Measurements from ENCODE around the gene IFITM5. TPM values are rescaled to one million over a fixed set of nuclear protein-coding genes. Genes with fewer than 3 reads are reported as not detected.
"Not testable (repeated sequence)": the region's sequence is repeated elsewhere in the genome, so short reads cannot be mapped to it uniquely, and the experiment has no call there.

The IFITM5 gene
- total RNA-seq, 2 experiments from 2014 or later, result not detected

DNA sequence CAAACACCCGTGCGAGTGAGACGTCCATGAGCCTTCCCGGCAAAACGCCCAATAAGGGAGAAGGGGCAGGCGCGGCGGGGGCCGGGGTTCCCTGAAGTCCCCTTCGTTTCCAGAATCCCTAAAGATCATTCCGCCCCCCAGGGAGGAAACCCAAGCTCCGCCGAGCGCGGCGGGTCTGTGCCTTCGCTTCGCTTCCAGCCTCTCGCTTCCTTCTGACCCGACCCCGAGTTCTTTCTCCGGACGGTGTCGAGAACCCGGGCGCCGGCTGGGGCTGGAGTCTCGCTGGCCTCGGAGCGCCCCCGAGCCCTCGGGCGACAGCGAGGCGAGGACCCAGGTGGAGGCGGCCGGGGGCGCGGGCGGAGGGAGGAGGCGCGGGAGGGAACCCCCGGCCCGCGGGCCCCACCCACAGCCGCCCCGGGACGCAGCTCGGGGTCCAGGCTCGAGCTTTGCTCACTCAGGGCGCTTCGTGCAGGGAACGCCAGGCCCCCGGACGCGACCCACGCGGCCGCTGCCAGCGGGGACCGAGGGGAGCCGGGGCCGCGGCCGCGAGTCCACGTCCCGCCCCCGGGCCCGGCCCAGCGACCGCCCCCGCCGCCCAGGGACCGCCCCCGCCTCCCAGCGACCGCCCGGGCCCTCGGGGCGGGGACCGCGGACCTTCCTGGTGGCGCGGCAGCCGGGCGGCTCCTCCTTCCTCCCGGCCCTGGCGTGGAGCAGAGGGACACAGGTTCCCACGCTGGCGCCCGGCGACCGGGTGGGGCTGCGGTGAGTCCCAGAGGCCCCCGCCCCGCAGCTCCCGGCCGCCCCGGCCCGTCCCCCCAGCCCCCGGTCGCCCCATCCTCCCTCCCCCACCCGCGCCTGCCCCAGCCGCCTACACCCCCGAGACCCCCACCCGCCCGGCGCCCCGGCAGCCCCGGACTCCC, 10.6 kb downstream of the IFITM5 start, which contains the start of gene PGGHG:
TSS of gene PGGHG (plus strand) at position 649 of the 920 bp plus-strand sequence. CDS start 691 bp downstream, outside the sequence.
- peak within 1 kb of the TSS; percentile 80 for H3K27ac Mint-ChIP-seq
- peak within 1 kb of the TSS; percentile 95 for H3K4me3 Mint-ChIP-seq
- H3K4me1 Mint-ChIP-seq, result peaks cover 35% of the 10 kb centered on the region
- ChIA-PET POLR2A (interaction anchor here (0.8 to 3.8 kb wide), 15 partner anchors 11 to 247 kb away, joined by 3 to 42 read pairs (median 6); partner anchors contain the start of genes HRAS, IFITM2, NLRP6 and PSMD13), CTCF (no interaction called here)
- peak; percentile 71 for DNase-seq
- H3K36me3 Mint-ChIP-seq (ENCODE audit: low read depth), result peaks cover 15% of the 10 kb centered on the region
- peaks cover 8% of the 10 kb centered on the region for H3K27me3 Mint-ChIP-seq
- H3K9me3 Mint-ChIP-seq, result no peaks in the 10 kb centered on the region

DNA sequence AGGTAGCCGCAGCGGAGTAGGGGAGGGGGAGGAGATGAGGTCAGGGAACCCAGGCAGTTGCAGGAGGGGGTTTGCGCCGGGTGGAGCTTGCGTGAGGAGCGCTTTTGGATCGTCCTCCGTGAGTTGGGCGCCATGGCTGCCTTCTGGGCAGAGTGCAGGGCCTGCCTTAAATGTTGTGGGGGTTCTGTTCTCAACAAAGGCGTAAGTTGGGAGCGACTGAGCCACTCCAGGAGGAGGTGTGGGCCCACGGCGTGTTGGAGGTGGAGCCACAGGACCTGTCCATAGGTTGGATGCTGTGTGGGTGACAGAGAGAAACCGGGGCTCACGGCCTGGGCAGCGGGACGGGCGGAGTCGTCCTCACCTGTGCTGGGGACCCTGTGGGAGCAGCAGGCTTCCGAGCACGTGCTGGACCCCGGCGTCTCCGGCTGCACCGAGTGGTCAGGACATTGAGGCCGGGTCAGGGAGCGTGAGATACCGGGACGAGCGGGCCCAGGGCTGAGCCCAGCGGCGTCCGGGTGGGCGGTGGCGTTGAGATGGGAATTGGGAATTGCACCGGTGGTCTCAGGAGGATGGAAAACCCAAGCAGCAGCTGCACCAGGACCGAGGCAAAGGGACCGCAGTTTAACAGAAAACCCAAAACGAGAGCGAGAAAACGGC, 11.4 kb downstream of the IFITM5 start:
- peak overlapping the region; percentile 95 for H3K4me3 Mint-ChIP-seq
- H3K27me3 Mint-ChIP-seq, result peaks cover 14% of the 10 kb centered on the region
- POLR2A ChIA-PET, result interaction anchor here (0.8 to 3.8 kb wide), 17 partner anchors 10 to 248 kb away, joined by 3 to 42 read pairs (median 5); partner anchors contain the start of genes HRAS, IFITM2, NLRP6 and PSMD13
- peaks cover 15% of the 10 kb centered on the region for H3K36me3 Mint-ChIP-seq (ENCODE audit: low read depth)
- peak overlapping the region; percentile 80 for H3K27ac Mint-ChIP-seq
- H3K4me1 Mint-ChIP-seq, result peaks cover 36% of the 10 kb centered on the region
- CTCF ChIA-PET, result interaction anchor here (1.2 kb wide), 1 partner anchor 37 kb away, joined by 4 read pairs; no protein-coding TSS in a partner anchor
- peak; percentile 61 for DNase-seq
- no peaks in the 10 kb centered on the region for H3K9me3 Mint-ChIP-seq

DNA sequence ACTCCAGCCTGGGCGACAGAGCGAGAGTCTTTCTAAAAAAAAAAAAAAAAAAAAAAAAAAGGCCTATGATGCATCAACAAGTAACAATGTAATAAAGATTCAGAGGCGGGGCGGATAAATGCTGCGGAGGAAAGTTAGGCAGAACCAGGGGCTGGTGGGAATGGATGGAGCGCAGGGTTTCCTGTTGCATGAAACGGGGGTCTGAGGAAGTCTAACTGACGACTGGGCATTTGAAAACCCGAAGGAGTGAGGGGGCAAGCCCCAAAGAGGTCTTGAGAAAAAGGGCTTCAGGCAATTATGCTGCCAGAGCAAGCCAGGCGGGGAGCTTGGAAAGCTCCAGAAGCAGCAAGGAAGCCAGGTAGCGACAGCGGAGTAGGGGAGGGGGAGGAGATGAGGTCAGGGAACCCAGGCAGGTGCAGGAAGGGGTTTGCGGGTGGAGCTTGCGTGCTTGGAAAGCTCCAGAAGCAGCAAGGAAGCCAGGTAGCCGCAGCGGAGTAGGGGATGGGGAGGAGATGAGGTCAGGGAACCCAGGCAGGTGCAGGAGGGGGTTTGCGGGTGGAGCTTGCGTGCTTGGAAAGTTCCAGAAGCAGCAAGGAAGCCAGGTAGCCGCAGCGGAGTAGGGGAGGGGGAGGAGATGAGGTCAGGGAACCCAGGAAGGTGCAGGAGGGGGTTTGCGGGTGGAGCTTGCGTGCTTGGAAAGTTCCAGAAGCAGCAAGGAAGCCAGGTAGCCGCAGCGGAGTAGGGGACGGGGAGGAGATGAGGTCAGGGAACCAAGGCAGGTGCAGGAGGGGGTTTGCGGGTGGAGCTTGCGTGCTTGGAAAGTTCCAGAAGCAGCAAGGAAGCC, 12.1 kb downstream of the IFITM5 start:
- H3K9me3 Mint-ChIP-seq, result not testable (repeated sequence)
- ChIA-PET POLR2A (interaction anchor here (1.2 to 3.8 kb wide), 12 partner anchors 9 to 219 kb away, joined by 4 to 42 read pairs (median 6); partner anchors contain the start of genes IFITM2, NLRP6, PSMD13 and RNH1), CTCF (interaction anchor here (1.2 kb wide), 1 partner anchor 37 kb away, joined by 4 read pairs; no protein-coding TSS in a partner anchor)
- Mint-ChIP-seq H3K27me3 (peaks cover 21% of the 10 kb centered on the region), H3K36me3 (ENCODE audit: low read depth) (peaks cover 18% of the 10 kb centered on the region), H3K27ac (peak overlapping the region; percentile 80), H3K4me1 (peaks cover 44% of the 10 kb centered on the region), H3K4me3 (peak overlapping the region; percentile 95)
- DNase-seq, result peak; percentile 72

DNA sequence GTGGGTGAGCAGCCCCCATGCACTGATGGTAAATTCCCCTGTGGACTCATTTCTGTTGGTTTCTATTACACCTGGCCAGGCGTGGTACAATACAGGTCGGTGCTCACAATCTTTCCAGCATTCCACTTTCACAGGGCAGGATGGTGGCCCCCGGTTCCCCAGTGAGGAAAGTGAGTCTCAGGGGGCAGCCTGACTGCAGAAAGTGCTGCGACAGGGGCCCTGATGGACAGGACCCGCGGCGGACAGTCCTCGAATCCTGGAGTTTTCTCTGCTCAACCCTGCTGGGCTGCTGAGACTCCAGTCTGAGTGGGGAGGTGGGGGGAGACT, 13.5 kb downstream of the IFITM5 start:
- Mint-ChIP-seq H3K36me3 (ENCODE audit: low read depth) (peaks cover 15% of the 10 kb centered on the region), H3K4me3 (no peak overlapping the region), H3K27me3 (peaks cover 35% of the 10 kb centered on the region), H3K9me3 (no peaks in the 10 kb centered on the region), H3K27ac (no peak overlapping the region), H3K4me1 (peaks cover 50% of the 10 kb centered on the region)
- DNase-seq, result peak; percentile 15
- POLR2A ChIA-PET, result interaction anchor here (3.3 kb wide), 1 partner anchor 18 kb away, joined by 32 read pairs; no protein-coding TSS in a partner anchor
- CTCF ChIA-PET, result interaction anchor here (1.3 kb wide), 1 partner anchor 17 kb away, joined by 3 read pairs; no protein-coding TSS in a partner anchor

DNA sequence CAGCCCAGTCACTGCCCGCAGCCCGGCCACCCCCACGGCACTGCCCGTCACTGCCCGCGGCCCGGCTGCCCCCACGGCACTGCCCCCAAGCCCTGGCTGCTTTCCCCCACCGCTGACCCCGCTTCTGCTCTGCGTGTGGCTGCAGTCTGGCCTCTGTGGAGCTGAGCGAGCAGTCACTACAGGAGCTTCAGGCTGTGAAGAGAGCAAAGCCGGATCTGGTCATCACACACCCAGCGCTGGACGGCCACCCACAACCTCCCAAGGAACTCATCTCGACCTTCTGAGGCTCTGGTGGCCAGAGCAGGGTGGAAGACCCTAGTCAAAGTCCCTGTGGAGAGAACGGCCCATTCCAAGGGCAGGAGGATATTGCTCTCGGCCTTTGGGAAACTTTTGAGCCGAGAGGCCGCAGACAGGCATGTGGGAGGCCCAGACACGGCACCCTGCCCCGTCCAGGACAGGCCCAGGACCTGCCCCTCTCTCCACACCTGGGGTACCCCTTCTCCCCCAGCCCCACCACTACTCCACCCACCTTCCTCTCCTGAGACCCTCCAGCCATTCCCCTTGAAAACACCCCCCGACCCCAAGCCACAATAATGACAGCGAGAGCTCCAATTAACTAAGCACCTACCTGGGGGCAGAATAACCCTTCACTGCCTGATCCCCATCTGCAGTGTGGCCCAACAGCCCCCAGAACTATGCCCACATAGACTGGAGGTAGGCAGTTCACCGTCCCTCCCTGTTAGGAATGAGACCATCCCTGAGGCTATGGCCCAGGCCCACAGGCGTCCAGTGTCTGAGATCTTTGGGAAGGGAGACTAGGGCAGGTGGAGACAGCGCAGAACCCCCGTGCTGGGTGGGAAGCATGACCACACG, 14.1 kb downstream of the IFITM5 start:
- ChIA-PET POLR2A (interaction anchor here (1.0 to 8.1 kb wide), 2 partner anchors 14 to 17 kb away, joined by 3 to 75 read pairs; no protein-coding TSS in a partner anchor), CTCF (interaction anchor here (1.3 kb wide), 1 partner anchor 17 kb away, joined by 3 read pairs; no protein-coding TSS in a partner anchor)
- H3K9me3 Mint-ChIP-seq, result no peaks in the 10 kb centered on the region
- no peak overlapping the region for H3K4me3 Mint-ChIP-seq
- H3K27ac Mint-ChIP-seq, result no peak overlapping the region
- H3K4me1 Mint-ChIP-seq, result peaks cover 48% of the 10 kb centered on the region
- DNase-seq, result peak; percentile 13
- peaks cover 14% of the 10 kb centered on the region for H3K36me3 Mint-ChIP-seq (ENCODE audit: low read depth)
- peaks cover 37% of the 10 kb centered on the region for H3K27me3 Mint-ChIP-seq

DNA sequence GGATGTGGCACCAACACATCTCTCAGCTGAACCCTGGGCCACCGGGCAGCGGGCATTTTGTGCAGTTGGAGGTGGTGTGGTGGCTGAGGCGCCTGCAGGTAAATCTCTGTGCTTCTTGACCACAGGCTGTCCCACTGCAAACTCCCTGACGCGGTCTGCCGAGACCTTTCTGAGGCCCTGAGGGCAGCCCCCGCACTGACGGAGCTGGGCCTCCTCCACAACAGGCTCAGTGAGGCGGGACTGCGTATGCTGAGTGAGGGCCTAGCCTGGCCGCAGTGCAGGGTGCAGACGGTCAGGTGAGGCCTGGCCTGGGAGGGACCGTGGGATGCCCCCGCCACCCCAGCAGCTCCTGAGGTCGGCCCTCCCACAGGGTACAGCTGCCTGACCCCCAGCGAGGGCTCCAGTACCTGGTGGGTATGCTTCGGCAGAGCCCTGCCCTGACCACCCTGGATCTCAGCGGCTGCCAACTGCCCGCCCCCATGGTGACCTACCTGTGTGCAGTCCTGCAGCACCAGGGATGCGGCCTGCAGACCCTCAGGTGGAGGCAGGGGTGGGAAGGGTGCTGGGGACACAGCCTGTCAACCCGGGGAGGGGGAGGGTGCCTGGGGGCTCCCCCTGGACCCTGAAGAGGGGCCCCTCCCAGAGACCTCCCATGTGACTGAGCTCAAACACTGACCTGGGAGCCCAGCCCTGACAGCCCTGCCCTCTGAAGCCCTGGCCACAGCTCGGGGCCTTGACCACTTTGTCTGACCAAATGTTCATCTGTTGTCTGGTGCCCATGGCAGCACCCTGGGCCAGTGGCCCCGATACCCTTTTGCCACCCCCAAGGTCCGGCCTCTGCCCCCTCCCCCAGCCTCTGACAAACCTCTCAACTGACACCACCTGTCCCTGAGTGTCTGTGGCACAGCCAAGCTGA, 15.0 kb downstream of the IFITM5 start:
- Mint-ChIP-seq H3K9me3 (no peaks in the 10 kb centered on the region), H3K27ac (no peak overlapping the region), H3K4me1 (peaks cover 47% of the 10 kb centered on the region), H3K27me3 (peaks cover 39% of the 10 kb centered on the region), H3K36me3 (ENCODE audit: low read depth) (peaks cover 14% of the 10 kb centered on the region), H3K4me3 (no peak overlapping the region)
- DNase-seq, result peak; percentile 15
- ChIA-PET CTCF (interaction anchor here (0.8 kb wide), 2 partner anchors 33 to 82 kb away, joined by 3 read pairs; no protein-coding TSS in a partner anchor), POLR2A (interaction anchor here (1.0 to 8.1 kb wide), 3 partner anchors 13 to 77 kb away, joined by 3 to 75 read pairs (median 4); partner anchors contain the start of genes BET1L and RIC8A)

DNA sequence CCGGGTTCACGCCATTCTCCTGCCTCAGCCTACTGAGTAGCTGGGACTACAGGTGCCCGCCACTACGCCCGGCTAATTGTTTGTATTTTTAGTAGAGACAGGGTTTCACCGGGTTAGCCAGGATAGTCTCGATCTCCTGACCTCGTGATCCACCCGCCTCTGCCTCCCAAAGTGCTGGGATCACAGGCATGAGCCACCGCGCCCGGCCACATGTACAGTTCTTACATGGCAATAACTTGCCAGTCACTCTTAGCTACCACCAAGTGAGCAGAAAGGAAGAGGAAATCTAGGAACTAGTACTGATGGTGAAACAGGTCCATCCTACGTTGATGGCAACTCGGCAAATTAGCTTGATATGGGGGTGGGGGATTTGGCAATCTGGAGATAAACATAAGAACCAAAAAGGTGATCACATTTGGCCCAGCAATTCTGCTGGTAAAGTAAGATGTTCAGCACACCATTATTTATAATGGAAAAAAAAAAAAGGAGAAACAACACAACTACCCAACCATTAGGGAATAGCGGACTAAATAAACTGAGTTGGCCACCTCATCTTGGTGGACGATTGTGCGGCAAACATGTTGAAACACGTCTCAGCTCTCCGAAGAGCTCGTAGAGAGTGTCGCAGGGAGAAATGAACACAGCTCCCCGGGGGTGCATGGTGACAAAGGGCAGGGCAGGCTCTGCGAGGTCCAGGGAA, 15.8 kb downstream of the IFITM5 start:
- POLR2A ChIA-PET, result interaction anchor here (1.7 to 8.1 kb wide), 2 partner anchors 16 to 76 kb away, joined by 4 to 75 read pairs; partner anchors contain the start of genes BET1L and RIC8A
- Mint-ChIP-seq H3K4me1 (peaks cover 50% of the 10 kb centered on the region), H3K27ac (no peak overlapping the region), H3K4me3 (no peak overlapping the region), H3K9me3 (no peaks in the 10 kb centered on the region), H3K36me3 (ENCODE audit: low read depth) (peaks cover 16% of the 10 kb centered on the region), H3K27me3 (peaks cover 41% of the 10 kb centered on the region)
- CTCF ChIA-PET, result interaction anchor here (0.8 kb wide), 2 partner anchors 32 to 82 kb away, joined by 3 read pairs; no protein-coding TSS in a partner anchor
- DNase-seq, result peak; percentile 6

DNA sequence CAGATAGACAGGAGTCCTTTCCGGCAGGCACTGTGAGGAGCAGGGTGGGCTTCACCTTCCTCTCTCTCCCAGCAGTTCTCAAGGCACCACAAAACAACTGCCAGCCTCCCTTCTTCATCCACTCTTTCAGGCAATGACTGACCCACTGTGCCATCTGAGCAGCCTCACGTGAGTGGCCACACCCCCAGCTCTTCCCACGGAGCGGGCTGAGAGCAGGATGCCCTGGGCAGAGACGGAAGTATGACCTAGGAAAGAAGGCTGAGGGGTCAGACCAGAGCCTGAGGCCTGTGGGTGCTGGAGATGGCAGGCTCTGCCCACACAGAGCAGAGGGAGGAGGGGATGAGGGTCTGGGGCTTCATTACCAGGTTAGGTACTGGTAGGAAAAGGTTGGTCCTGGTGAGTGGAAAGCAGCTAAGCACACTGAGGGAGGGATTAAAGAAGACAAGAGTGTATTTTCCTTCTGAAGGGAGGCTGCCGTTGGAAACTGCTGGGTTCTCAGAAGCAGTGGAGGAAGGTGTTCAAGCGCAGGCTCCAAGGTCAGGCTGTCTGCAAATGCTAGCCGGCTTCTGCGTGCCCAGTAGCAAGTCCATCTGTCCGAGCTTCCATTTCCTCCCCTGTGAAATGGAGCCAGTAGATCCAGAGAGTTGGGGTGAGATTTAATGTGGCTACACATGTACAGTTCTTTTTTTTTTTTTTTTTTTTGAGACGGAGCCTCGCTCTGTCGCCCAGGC, 16.5 kb downstream of the IFITM5 start:
- Mint-ChIP-seq H3K36me3 (ENCODE audit: low read depth) (peaks cover 12% of the 10 kb centered on the region), H3K27me3 (peaks cover 49% of the 10 kb centered on the region), H3K9me3 (peaks cover under 1% of the 10 kb centered on the region), H3K4me3 (peak overlapping the region; percentile 66), H3K4me1 (peaks cover 52% of the 10 kb centered on the region), H3K27ac (no peak overlapping the region)
- CTCF ChIA-PET, result interaction anchor here (0.8 kb wide), 1 partner anchor 31 kb away, joined by 3 read pairs; no protein-coding TSS in a partner anchor
- POLR2A ChIA-PET, result interaction anchor here (1.0 to 8.1 kb wide), 3 partner anchors 15 to 76 kb away, joined by 3 to 75 read pairs (median 4); partner anchors contain the start of genes BET1L and RIC8A
- peak; percentile 11 for DNase-seq

DNA sequence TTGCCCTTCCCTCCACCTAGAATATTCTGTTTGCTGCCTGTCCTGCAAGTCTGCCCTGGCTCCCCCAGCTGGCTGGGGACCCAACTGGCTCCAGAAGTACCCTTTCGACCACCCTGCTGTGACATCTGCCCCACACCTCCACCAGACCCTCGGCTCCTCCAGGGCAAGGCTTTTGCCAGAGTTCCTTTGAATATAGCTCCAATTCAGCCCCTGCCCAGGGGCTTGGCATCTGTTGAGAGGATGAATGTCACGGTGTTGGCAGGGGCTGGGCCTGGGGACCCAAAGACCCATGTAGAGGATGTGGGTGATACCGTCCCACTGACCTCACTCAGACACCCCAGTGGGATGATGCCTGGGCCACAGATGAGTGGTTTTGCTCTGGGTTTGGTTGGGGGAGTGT, 17.2 kb downstream of the IFITM5 start:
- Mint-ChIP-seq H3K9me3 (peaks cover 4% of the 10 kb centered on the region), H3K36me3 (ENCODE audit: low read depth) (peaks cover 14% of the 10 kb centered on the region), H3K4me3 (peak overlapping the region; percentile 66), H3K4me1 (peaks cover 53% of the 10 kb centered on the region), H3K27ac (no peak overlapping the region), H3K27me3 (peaks cover 54% of the 10 kb centered on the region)
- CTCF ChIA-PET, result interaction anchor here (1.7 kb wide), 1 partner anchor 31 kb away, joined by 9 read pairs; no protein-coding TSS in a partner anchor
- POLR2A ChIA-PET, result interaction anchor here (1.0 to 8.1 kb wide), 4 partner anchors 8 to 73 kb away, joined by 3 to 75 read pairs (median 10); no protein-coding TSS in a partner anchor
- peak; percentile 10 for DNase-seq
